Fibroblast of the conjunctiva (primary cell): ENCODE measurements around the gene TRIM66.

Experiments
- DNase-seq: peaks from one replicate; pipeline ENCODE4 v3.0.0-alpha.2; 2010; ENCODE audit warnings: low read depth

Gene TRIM66

GRCh38 chr11:8682303-8683114 lies at the start of gene TRIM66, which contains the start of gene RPL27A:
Gene TRIM66 (minus strand): TSS chr11:8682665. CDS start chr11:8672274, 10,391 bp downstream.
Gene RPL27A (plus strand): TSS chr11:8682792. CDS start chr11:8682814, 22 bp downstream.
- DNase-seq, result peak; percentile 93

- no peak for DNase-seq
Observed at GRCh38 chr11:8731647-8732323, 49.3 kb upstream of the TRIM66 start.

- no peak for DNase-seq
Observed at GRCh38 chr11:8730697-8731020, 48.2 kb upstream of the TRIM66 start.

- DNase-seq, result no peak
Observed at GRCh38 chr11:8729837-8730696, 47.6 kb upstream of the TRIM66 start.

- DNase-seq, result no peak
Observed at GRCh38 chr11:8729067-8729466, 46.6 kb upstream of the TRIM66 start.

- no peak for DNase-seq
Observed at GRCh38 chr11:8728563-8728962, 46.1 kb upstream of the TRIM66 start.

- DNase-seq, result no peak
Observed at GRCh38 chr11:8726395-8726794, 43.9 kb upstream of the TRIM66 start.

GRCh38 chr11:8724682-8725081 lies 42.2 kb upstream of the TRIM66 start:
- no peak for DNase-seq

GRCh38 chr11:8723711-8724110 lies 41.2 kb upstream of the TRIM66 start:
- DNase-seq, result no peak

GRCh38 chr11:8722809-8723208 lies 40.3 kb upstream of the TRIM66 start:
- DNase-seq, result no peak

- DNase-seq, result no peak
Observed at GRCh38 chr11:8721609-8722500, 39.4 kb upstream of the TRIM66 start.

GRCh38 chr11:8720868-8721608 lies 38.6 kb upstream of the TRIM66 start:
- no peak for DNase-seq

- no peak for DNase-seq
Observed at GRCh38 chr11:8720352-8720751, 37.9 kb upstream of the TRIM66 start.

- no peak for DNase-seq
Observed at GRCh38 chr11:8719721-8720120, 37.3 kb upstream of the TRIM66 start.

GRCh38 chr11:8719211-8719649 lies 36.8 kb upstream of the TRIM66 start:
- DNase-seq, result peak; percentile 67

- peak; percentile 85 for DNase-seq
Observed at GRCh38 chr11:8717876-8718753, 35.6 kb upstream of the TRIM66 start.

- DNase-seq, result no peak
Observed at GRCh38 chr11:8717544-8717875, 35.0 kb upstream of the TRIM66 start.

GRCh38 chr11:8715501-8715900 lies 33.0 kb upstream of the TRIM66 start:
- no peak for DNase-seq

- DNase-seq, result no peak
Observed at GRCh38 chr11:8714622-8715225, 32.3 kb upstream of the TRIM66 start.
